HG02970 (cell line): Measurements from ENCODE around the gene NYAP2.

Experiments
- ATAC-seq: cut with Tn5 transposase; IDR thresholded peaks from one replicate; pipeline ENCODE4 v1.9.1; 2021; ENCODE audit warnings: mild to moderate bottlenecking, moderate library complexity, moderate number of reproducible peaks; ENCODE audit not compliant: unreplicated experiment, low FRiP score

NYAP2 gene

DNA sequence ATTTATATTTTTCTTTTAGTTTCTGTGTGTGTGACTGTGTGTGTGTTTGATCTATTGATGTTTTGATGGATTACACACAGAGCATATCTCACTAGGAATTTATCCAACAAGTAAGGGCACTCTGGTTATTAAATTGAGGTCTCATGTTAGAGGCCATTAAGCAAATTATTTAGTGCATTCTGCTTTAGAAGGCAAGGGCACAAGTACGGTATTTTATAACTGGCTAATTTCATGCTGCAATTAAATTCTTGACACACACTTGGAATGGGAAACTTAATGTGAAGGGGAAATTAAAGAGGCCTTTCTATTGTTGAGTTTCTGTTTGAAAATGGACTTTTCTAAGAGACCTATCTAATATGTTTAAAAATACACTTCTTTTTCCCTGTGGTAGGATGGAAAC lies 25.8 kb downstream of the NYAP2 start:
- no peak for ATAC-seq

DNA sequence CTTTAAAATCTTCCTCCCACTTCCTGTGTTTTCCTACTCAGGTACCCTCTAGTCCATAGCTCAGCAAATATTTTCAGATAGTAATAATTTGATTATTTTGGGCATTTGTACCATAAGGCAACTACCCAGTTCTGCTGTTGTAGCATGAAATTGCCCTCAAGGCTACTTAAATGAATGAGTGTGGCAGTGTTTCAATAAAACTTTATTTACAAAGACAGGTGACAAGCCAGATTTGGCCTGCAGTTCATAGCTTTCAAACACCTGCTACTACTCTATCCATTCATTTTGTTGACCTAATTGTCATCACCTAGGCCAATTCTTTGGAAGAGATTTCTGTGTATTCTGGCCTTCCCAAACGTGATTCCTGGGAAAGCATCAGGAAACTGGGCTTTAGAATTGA lies 28.9 kb downstream of the NYAP2 start:
- no peak for ATAC-seq

DNA sequence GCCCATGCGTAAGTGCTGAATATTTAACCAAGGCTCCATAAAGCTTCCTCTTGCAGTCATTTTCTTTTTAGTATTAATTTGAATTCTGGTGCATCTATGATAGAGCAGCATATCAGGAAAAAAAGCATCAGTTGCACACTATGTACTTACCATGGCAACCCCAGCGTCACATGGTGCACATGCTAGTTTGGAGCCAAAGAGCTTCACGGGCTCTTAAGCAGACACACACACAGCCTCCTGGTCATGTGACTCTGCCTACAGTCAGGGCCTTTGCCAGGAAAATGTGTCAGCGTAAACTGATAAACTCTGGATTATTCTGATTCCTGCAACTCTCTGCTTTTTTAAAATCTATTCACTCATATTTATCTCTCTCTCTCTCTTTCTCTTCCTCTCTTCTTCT lies 30.2 kb downstream of the NYAP2 start:
- ATAC-seq, result no peak

DNA sequence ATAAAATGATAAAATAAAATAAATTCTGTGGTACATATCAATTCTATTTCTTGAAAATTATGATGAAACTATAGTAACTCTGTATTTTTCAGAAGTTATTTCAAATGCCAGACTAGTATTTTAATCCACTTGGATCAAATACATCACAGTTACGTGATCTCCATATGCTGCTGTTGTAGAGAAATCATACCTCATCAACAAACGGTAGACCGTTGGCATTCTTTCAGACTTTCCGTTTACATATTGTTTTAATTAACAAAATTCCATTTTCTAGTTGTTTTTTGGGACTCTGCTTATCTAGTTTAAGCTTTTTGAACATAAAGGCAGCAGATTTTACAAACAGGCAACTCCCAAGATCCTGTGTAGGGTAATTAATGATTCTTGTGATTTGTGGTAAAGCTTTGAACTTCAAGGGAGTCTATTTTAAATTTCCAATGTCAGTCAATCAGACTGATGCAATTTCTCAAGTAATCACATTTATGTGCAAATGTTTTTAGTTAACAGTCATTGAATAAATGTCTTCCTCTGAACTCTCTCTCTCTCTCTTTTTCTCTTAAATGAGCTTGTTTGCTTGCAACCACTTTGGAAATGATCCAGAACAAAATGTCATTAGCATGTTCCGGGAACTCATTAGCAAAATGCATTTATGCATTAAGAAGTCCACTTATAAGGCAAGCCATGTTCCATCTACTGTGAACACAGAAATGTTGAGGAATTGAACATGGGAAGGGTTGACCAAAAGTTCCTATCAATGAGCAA lies 31.8 kb downstream of the NYAP2 start:
- ATAC-seq, result no peak

DNA sequence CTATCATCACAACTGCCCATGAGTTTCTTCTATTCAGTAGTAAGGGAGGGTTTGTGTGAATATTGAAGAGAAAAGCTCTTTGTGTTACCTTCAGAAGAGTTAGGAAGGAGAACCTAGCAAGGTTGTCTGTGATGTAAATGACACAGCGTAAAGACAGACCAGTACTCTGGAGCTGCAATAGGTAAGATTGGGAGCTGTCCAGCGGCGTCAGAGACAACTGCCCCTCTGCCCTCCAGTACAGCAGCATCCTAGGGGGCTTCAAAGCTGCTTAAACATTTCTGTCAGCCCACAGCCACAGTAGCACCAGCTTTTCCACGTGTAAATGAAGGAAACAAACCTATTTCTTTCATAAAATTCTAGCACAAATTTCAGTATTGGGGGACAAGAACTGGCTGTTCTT lies 34.5 kb downstream of the NYAP2 start:
- ATAC-seq, result no peak

DNA sequence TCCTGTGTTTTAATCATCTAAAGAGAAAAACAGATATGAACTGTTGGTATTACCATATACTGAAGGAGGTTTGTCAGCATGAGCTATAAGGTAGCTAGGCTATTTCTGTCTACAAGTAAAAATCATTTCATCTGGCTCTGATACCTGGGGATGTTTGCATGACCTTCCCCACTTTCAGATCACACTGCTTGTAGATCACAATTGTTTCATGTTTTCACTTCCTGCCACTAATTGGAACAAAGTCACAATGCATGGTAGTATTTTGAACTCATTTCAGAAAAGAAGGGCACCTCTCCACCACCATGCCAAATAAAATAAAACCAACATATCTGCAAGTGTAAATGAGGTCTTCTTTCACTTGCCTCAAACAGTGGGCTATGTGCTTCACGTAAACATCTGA lies 37.8 kb downstream of the NYAP2 start:
- ATAC-seq, result no peak

DNA sequence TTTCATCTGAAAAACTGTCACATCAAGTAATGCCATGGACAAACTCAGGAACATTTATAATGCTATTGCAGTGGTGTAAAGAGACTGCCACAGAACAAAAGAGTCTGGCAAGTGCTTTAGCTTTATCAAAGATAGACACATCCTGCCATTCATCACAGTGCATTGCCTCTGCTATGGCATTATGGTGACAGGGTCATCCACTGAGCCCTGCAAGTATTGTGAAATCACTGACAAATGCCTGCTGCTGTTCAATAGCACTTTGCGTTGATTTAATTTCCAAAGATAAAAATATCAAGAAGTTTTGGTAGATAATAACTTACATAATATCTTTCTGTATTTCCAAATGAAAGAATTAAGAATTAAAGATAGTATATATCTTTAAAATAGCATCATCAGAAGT lies 38.7 kb downstream of the NYAP2 start:
- no peak for ATAC-seq

DNA sequence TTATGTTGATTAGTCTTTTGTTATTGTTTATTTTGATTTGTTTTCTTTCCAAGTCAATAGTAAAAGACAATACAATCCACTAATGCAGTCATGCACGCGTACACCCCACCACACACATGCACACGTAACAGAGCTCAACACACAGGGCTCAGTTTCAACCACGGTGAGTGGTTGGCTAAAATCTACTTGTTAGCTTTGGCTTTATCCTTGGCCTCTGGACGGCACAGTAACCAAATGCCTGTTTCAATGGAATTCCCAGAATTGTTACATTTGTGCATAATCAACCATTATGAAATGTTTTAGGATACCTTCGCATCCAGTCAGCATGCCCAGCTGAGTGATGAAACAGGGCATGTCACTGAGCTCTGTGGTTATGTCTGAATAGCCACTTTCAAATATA lies 53.2 kb downstream of the NYAP2 start:
- ATAC-seq, result no peak

DNA sequence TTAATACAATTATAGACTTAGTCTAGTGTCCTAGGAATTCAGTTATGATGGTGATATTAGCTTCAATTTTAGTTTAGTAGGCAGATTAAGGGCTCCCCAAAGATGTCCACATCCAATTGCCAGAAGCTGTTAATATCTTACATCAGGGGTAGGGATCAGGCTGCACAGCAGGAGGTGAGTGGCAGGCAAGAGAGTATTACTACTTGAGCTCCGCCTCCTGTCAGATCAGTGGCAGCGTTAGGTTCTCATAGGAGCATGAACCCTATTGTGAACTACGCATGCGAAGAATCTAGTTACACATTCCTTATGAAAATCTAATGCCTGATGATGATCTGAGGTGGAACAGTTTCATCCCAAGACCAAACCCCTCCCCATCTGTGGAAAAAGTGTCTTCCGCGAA lies 54.9 kb downstream of the NYAP2 start:
- no peak for ATAC-seq

DNA sequence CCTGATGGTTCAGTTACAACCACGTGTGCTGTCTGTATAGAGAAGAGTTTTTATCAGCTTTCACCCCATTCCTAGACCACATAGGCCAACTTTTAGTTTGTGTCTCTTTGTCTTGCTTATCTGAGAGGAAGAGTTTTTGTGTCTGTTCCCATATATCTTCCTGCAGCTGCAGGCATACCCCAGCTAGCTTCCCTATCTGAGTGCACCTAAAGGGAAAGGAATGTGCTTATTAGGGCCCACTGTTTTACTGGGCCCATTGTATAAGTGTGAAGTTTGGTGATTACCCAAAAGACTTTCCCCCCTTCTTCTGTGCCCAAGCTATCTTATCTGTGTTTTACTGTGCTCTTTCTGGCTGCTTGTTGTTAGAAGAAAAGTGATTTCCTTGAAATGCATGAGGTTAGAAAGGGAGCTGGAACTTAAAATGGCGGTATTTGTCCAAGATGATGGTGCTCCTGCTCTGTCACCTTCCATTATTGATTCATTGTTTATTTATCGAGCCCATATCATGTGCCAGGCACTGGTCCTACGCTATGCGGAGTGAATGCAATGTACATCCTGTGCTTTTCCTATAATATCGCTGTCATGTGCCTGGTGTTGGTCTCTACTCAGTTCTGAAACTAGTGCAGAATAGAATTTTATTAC lies 57.2 kb downstream of the NYAP2 start:
- ATAC-seq, result no peak

DNA sequence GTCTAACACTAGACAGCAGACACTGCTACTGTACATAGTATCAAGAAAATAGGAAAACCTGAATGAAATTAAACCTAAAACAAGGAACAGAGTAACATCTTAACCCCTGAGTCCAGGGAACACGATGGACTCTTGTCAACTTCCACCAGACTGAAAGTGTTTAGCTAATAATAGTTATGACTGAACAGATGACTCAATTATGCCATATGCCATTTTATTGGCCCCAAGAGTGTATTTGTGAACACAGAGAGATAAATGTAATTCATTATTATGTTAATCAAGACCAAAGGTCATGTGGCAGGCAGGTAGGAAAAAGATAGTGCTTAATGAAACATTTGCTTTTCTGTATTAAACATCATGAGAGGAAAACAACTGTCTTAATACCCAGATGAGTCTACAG lies 58.0 kb downstream of the NYAP2 start:
- ATAC-seq, result no peak

DNA sequence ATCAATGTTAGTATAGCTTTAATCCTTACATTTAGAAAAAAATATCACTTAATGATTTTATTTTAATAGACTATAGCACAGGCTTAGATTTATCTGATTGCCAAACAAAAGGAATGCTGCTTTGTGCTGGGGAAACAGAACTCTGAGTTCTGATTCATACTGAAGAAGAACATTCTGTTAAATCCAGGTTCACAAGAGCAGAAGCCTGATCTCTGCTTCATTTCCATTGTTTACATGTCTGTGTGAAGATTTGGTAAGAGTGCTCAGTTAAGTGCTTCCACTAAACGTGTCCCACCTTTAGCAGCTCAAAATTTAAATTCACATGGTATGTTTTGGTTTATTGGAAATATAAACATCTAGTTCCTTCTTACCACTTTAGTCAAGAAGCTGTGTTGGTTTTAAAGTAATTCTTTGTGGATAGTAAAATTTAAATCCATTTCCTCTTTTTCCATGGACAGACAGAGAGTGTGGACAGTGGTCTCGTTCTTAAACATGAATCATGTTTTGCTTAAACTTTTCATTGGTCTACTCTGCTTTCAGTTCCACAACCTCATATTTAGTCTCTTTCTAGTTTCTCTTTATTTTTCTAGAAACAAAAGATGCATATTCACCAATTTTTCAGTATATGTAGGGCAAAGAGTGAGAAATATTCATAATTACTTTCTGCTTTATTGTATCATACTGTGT lies 59.1 kb downstream of the NYAP2 start:
- ATAC-seq, result no peak

DNA sequence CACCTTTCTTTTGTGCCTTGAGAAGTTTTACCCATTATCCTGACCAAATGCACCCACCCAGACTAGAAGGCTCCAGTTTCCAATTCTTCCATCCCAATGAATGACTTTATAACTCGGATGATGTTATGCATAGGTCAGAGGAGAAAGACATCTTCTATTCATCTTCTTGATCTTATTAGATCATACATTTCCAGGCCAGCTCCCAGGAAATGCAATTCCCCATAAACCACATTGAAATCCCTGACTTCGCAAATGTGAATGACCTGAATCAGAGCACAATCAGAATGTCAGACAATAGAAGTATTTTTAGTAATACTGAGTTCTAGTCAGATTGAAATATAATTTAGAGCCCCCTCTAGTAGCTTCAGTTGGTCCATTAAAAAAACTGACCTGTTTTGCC lies 62.9 kb downstream of the NYAP2 start:
- ATAC-seq, result no peak

DNA sequence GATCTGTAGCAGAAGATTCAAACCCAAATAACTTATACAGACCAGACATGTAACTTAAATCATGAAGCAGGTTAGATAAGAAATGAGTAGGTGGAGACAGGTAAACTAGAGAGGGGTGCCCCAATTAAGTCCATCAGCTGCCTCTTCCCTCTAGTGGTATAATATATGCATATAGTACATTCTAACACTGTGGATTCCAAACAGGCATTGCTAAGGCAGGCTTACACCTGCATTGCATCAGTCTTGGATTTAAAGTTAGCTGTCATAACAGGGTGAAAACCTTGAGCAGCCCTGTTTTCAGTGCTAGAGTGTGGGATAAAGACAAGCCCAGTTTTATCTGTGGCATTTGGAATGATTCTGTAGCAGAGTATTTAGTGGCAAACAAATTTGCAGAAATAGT lies 63.4 kb downstream of the NYAP2 start:
- ATAC-seq, result no peak

DNA sequence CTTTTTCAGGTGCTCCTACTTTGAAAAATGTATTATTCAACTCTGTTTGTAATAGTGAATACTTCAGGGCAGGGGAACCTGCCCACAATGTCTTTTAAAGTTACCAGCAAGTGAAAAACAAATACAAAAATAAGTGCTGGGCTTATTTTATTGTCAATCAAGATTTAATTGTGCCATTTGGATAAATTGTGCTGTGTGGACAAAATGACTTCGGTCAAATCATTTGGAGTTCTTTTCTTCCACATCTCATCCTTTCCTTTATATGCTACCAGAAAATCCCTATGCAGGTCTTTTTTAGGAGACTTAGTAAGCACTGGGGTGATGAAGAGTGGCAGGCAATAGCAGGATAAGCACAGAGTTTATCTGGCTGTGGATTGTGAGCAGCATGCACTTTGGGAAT lies 63.9 kb downstream of the NYAP2 start:
- no peak for ATAC-seq

DNA sequence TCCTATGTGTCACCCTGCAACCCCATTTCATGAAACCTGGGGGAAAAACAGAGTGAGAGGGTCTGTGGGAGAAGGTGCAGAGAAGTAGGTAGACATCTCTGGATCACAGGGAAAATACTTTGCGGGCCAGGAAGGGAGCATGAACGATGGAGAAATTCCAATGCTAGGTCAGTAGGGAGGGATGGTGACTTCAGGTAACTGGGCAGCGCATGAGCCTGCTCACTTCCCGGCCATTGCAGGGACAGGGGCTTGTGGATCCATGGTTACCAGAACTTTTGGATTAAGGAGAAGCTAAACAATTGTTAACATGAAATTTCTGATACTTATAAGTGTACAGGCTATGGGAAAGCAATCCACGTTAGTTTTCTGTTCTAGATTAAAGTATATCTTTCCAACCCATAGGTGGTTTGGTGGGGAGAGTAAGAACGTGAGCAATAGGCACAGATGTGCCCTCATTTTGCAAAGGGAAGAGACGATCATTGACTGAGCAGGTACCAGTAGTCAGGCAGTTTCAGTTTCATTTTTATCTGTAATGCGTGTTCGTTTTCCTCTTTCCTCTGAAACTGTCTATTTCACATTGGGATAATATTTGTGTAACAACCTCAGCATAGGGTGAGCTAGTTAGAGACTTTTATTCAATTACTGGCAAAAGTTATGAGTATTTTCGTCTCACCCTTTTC lies 65.0 kb downstream of the NYAP2 start:
- ATAC-seq, result peak; percentile 62

DNA sequence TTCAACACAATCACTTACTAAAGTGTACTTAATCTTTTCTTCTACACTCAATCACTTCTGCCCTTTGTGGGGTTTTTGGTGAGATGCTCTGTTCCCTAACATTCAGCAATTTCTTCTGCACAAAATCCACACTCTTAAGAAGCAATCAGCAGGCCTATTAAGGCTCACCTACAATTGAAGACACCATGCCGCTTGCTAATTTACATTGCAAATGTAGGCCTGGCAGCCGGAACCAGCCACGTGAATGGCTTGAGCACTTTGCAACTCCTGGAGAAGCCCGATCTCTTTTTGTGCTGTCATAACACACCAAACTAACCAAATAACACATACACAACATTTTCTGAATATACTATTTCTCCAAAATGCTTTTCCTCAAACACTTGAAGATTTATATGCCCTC lies 66.3 kb downstream of the NYAP2 start:
- ATAC-seq, result no peak

DNA sequence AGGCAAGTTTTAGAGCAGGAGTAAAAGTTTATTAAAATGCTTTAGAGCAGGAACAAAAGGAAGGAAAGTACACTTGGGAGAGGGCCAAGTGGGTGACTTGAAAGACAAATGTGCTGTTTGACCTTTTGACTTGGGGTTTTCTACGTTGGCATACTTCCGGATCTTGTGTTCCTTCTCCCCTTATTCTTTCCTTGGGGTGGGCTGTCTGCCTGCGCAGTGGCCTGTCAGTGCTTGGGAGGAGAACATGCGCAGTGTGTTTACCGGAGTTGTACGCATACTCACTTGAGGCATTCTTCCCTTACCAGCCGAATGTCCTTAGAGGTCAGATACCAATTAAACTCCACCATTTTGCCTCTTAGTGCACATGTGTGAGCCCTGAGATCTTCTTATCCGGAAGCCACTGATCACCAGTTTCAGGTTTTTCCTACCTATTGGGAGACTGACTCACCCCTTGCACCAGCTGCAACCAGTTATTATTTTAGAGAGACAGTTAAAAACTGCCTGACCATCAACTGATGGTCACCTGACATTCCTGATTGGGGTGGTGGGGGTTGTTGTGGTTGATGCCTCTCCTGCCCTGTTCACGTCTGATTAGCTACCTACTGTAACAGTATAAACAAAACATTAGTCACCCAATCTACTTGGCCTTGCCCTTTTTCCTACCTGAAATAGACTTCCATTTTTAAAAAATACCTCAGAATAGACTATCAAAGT lies 67.5 kb downstream of the NYAP2 start:
- ATAC-seq, result no peak

DNA sequence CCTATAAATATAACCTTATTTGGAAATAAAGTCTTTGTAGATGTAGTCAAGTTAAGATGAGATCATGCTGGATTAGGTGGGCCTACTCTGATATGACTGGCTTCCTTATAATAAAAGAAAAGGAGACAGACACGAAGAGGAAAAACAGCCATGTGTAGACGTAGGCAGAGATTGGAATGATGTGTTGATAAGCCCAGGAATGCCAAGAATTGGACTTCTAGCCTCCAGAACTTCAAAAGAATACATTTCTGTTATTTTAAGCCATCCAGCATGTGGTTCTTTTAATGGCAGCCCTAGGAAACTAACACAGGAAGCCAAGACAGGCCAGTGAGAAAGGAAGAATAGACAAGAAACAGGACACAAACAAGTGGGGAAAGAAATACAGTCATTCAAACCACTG lies 68.6 kb downstream of the NYAP2 start:
- ATAC-seq, result no peak

DNA sequence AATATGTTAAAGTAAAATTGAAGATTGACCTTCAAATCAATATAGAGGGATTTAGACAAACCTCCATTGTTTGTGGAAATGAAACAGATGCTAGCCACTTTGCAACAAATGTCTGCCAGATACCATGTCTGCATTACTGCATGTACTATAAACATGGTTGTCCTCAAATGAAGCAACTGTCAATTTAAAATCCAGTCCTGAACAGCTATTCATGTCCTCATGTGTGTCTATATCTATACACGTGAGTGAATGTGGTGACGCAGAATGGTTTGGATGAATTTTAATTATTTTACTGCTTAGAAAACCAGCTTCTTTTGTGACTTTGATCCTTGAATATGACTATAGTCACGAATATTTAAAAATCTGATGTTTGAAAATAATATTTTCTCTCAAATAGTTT lies 71.5 kb downstream of the NYAP2 start:
- no peak for ATAC-seq

DNA sequence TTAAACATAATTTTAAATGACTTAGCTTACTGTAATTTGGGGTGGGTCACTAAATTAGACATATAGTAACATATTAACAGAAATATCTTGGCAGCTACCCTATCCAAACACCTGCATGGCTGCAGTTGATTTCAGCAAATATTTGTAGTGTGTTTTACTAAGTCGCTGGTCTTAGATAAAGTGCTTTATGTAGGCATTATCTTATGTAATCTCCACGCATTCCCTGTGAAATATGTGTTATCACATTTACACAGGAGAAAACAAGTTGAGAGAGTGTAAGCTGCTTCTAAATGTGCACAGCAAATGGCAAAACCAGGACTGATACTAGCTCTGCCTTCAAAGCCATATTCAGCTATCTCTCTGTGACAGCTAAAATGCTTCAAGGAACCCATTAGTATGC lies 72.0 kb downstream of the NYAP2 start:
- ATAC-seq, result no peak
